ENCODE measurements around the gene TBX4. TPM values are rescaled to one million over a fixed set of nuclear protein-coding genes. Genes with fewer than 3 reads are reported as not detected.

TBX4 gene
- total RNA-seq, 1 donor from 2014 or later = not detected

DNA sequence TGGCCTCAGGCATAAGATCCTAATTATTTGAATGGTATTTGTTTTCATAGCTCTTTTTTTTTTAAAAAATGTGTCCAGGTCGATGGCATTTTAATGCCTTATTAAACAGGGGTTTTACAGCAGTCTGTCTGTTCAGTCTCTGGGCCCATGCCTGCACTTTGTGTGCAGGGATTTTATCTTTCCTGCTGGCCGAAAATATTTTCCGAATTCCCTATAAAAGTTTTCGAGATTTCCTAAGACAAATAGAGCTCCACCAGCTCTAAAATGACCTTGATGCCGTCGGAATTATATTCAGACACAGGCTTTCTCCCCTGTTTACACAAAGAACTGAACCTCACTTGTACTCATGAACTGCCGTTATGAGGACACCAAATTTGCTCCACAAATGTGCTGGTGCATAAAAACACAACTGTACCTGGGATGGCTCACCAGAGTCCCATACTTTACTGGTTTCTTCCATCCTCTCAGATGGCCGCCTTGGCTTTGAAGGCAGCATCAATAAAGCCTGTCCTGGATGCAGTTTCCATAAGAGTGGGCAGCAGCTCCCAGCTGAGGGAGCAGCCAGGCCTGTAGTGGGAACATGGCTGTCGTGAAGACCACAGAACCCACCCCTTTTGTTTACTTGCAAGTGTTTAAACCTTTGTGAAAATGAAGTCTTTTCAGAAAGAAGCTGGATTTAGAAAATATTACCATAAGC is 44.9 kb downstream of the TBX4 start:
- TF ChIP-seq, protein P1, sequence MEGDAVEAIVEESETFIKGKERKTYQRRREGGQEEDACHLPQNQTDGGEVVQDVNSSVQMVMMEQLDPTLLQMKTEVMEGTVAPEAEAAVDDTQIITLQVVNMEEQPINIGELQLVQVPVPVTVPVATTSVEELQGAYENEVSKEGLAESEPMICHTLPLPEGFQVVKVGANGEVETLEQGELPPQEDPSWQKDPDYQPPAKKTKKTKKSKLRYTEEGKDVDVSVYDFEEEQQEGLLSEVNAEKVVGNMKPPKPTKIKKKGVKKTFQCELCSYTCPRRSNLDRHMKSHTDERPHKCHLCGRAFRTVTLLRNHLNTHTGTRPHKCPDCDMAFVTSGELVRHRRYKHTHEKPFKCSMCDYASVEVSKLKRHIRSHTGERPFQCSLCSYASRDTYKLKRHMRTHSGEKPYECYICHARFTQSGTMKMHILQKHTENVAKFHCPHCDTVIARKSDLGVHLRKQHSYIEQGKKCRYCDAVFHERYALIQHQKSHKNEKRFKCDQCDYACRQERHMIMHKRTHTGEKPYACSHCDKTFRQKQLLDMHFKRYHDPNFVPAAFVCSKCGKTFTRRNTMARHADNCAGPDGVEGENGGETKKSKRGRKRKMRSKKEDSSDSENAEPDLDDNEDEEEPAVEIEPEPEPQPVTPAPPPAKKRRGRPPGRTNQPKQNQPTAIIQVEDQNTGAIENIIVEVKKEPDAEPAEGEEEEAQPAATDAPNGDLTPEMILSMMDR (IDR thresholded peaks at IDR 0.05) = no peak
- Mint-ChIP-seq H3K4me1 (ENCODE audit: low read depth) (peaks cover 29% of the 10 kb centered on the region), H3K4me3 (ENCODE audit: unreplicated experiment) (no peak overlapping the region), H3K36me3 (ENCODE audit: low read depth) (no peaks in the 10 kb centered on the region), H3K9me3 (ENCODE audit: low read depth) (peaks cover 6% of the 10 kb centered on the region), H3K27ac (ENCODE audit: unreplicated experiment) (no peak overlapping the region), H3K27me3 (ENCODE audit: low read depth) (no peaks in the 10 kb centered on the region)
- no peak for DNase-seq (ENCODE audit: low spot score)

DNA sequence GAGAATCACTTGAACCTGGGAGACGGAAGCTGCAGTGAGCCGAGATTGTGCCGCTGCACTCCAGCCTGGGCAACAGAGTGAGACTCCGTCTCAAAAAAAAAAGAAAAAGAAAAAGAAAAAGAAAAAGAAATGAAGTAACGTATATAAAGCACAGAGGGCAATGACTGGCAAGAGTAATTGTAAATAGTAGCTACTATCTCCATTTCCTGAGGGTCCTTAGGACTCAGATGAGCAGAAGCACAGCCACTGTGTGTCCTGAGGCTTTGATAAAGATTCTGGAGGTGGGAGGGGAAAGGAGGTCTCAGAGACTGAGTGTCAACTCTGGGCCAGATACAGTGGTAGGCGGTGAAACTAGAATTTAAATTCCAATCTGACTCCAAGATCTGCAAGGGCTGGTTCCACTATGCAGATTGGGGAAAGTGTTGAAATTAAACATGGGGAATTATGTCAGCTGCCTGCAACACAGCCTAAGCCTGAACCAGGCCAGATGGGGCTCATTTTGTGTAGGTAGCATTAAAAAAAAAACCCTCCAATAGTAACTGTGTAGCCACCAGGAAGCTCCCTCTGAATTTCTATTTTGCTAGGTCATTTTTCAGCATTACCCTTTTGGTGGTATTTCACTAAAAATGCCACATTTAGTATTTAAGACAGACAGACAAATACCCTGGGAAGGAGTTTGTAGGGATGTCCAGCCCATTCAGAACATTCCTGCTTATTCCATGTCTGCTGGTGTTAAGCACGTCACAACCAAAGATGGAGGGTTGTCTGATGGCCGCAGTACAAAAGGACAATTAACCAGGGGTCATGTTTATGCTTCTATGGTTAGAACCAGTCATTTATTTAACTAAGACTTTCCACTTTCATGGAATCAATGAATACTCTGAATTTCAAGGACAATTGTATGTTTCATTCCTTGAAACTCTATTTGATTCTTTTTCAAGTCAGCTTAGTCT is 46.1 kb downstream of the TBX4 start:
- TF ChIP-seq, protein P1 (IDR thresholded peaks at IDR 0.05) = no peak
- Mint-ChIP-seq H3K9me3 (ENCODE audit: low read depth) (peaks cover 6% of the 10 kb centered on the region), H3K27ac (ENCODE audit: unreplicated experiment) (no peak overlapping the region)

DNA sequence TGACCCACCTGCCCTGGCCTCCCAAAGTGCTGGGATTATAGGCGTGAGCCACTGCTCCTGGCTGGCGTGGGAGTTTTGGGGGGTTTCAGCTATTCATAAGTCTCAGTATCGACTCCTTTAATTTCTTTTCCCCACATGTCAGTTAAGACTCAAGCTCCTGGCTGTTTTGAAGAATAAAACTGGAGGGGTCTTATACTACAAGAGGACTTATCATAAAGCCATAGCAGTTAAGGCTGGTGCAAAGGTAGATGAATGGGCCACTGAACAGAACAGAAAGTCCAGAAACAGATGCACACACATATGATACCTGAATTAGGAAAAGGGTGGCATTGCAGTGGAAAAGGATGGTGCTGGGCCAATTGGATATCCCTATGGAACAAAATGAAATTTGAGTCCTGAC is 47.4 kb downstream of the TBX4 start:
- H3K36me3 Mint-ChIP-seq (ENCODE audit: low read depth) = no peaks in the 10 kb centered on the region

More for the DNA sequence above, 46.1 kb downstream of the TBX4 start:
- Mint-ChIP-seq H3K36me3 (ENCODE audit: low read depth) (no peaks in the 10 kb centered on the region), H3K4me3 (ENCODE audit: unreplicated experiment) (no peak overlapping the region), H3K27me3 (ENCODE audit: low read depth) (no peaks in the 10 kb centered on the region), H3K4me1 (ENCODE audit: low read depth) (peaks cover 19% of the 10 kb centered on the region)
- no peak for DNase-seq (ENCODE audit: low spot score)

DNA sequence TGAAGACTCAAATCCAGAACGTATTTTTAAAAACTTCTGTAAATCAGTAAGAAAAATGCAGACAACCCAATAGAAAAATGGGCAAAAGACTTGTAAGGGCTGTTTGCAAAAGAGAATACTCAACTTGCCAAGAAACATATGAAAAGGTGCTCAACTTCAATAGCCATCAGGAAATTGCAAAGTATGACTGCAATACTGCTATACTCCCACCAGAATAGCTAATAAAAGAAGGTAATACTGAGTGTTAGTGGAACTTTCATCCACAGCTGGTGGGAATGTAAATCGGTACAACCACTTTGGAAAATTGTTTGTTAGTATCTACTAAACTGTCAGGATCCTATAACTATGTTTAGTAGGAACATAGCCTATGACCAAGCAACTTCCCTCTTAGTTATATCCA is 48.1 kb downstream of the TBX4 start:
- Mint-ChIP-seq H3K36me3 (ENCODE audit: low read depth) (no peaks in the 10 kb centered on the region), H3K27ac (ENCODE audit: unreplicated experiment) (no peak overlapping the region), H3K27me3 (ENCODE audit: low read depth) (no peaks in the 10 kb centered on the region), H3K9me3 (ENCODE audit: low read depth) (peaks cover 6% of the 10 kb centered on the region), H3K4me1 (ENCODE audit: low read depth) (peaks cover 25% of the 10 kb centered on the region), H3K4me3 (ENCODE audit: unreplicated experiment) (no peak overlapping the region)
- TF ChIP-seq, protein P1 (IDR thresholded peaks at IDR 0.05) = no peak
- no peak for DNase-seq (ENCODE audit: low spot score)

More for the DNA sequence above, 47.4 kb downstream of the TBX4 start:
- Mint-ChIP-seq H3K27ac (ENCODE audit: unreplicated experiment) (no peak overlapping the region), H3K27me3 (ENCODE audit: low read depth) (no peaks in the 10 kb centered on the region), H3K4me1 (ENCODE audit: low read depth) (peaks cover 19% of the 10 kb centered on the region), H3K4me3 (ENCODE audit: unreplicated experiment) (no peak overlapping the region), H3K9me3 (ENCODE audit: low read depth) (peaks cover 6% of the 10 kb centered on the region)
- no peak for DNase-seq (ENCODE audit: low spot score)
- TF ChIP-seq, protein P1 (IDR thresholded peaks at IDR 0.05) = no peak

DNA sequence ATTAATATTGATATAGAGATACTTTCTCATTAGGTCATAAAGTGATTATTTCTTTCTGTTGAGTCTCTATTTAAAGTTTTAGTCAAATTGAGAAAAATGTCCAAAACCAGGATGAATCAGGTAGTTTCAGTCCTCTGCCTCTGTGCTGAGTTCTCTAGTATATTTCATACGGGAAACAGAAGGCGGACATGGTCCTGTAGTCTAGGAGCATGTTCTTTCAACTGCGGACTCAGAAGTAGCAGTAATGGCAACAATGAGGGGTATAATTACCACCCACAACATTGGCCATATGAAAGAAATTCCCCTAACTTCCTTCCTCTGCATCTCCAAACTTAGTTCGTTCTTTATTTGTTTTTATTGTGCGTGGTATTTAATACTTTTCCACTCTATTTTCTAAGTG is 50.1 kb downstream of the TBX4 start:
- H3K4me3 Mint-ChIP-seq (ENCODE audit: unreplicated experiment) = no peak overlapping the region
- no peak for DNase-seq (ENCODE audit: low spot score)
- peaks cover 11% of the 10 kb centered on the region for H3K4me1 Mint-ChIP-seq (ENCODE audit: low read depth)
- peaks cover 6% of the 10 kb centered on the region for H3K27me3 Mint-ChIP-seq (ENCODE audit: low read depth)
- H3K27ac Mint-ChIP-seq (ENCODE audit: unreplicated experiment) = no peak overlapping the region
- TF ChIP-seq, protein P1 (IDR thresholded peaks at IDR 0.05) = no peak
- peaks cover 6% of the 10 kb centered on the region for H3K9me3 Mint-ChIP-seq (ENCODE audit: low read depth)
- no peaks in the 10 kb centered on the region for H3K36me3 Mint-ChIP-seq (ENCODE audit: low read depth)

All from chondrocyte (in vitro differentiated cells).